MM.1S (cell line): ENCODE results near the gene IRS1.

Experiments
- CTCF ChIP-seq: fragments of 300-600 bp; sonication (generic); IDR thresholded peaks from 2 replicates; pipeline ENCODE4 v1.5.1; 2016; ENCODE audit warnings: antibody characterized with exemption, low read length, mixed read lengths
- EZH2 ChIP-seq: fragments of 300-600 bp; sonication (generic); optimal IDR thresholded peaks from 2 replicates; pipeline ENCODE3; 2017; ENCODE audit warnings: low read depth, mild to moderate bottlenecking, antibody characterized with exemption, low read length, mixed read lengths
- EZH2phosphoT487 ChIP-seq: fragments of 300-600 bp; sonication (generic); IDR thresholded peaks from 2 replicates; pipeline ENCODE4 v1.6.1; 2018; ENCODE audit warnings: antibody characterized with exemption, low read length

- TF ChIP-seq CTCF (no peak), EZH2 (no peak), EZH2phosphoT487 (no peak)
Measured at GRCh38 chr2:226726546-226726945, 73.1 kb downstream of the IRS1 start.
